HepG2 (cell line): Measurements from ENCODE around the gene OTUD7B. TPM values are rescaled to one million over a fixed set of nuclear protein-coding genes. Genes with fewer than 3 reads are reported as not detected.

Source experiments
- ATAC-seq: fragments of 200-7000 bp; cut with Tn5 transposase; 3 replicates; pipeline ENCODE4 v1.9.1; 2020; ENCODE audit warnings: mild to moderate bottlenecking, moderate library complexity
- BruUV-seq: library from RNA; stranded (reverse); fragments of 400-500 nt; replicated peaks from 2 replicates; lab custom pipeline; 2021; lab: Mats Ljungman, UMichigan
- CTCF ChIA-PET: fragments of 300-600 bp; formaldehyde crosslinking; extraction: SDS; loops from one replicate; lab custom pipeline; 2021; ENCODE audit warnings: low total read pairs, inconsistent platforms, low intra/inter-chr PET ratio; lab: Yijun Ruan, JAX
- POLR2A ChIA-PET: fragments of 350-600 bp; sonication (Branson Sonifier 250); formaldehyde crosslinking; loops from one replicate; lab custom pipeline; 2020; ENCODE audit warnings: antibody characterized with exemption, inconsistent platforms; lab: Yijun Ruan, JAX
- DNase-seq: peaks from one replicate; pipeline ENCODE4 v3.0.0-alpha.2; 2015; ENCODE audit warnings: low spot score
- FAIRE-seq: peaks from 3 replicates; lab custom pipeline; 2011; peaks lifted over from hg19 to GRCh38; lab: Jason Lieb, UNC
- H2AFZ ChIP-seq: one replicate; pipeline ENCODE4 v1.6.1; 2011; ENCODE audit warnings: low read length, inconsistent platforms
- H3K27ac ChIP-seq: fragments of 300-600 bp; 3 replicates; pipeline ENCODE4 v1.8.0; 2011; ENCODE audit warnings: mixed run types, mild to moderate bottlenecking, mixed read lengths, low read length, inconsistent platforms; ENCODE audit not compliant: insufficient read depth; ENCODE audit errors: extremely low read length
- H3K27me3 ChIP-seq, 2 experiments: fragments of 200-600 bp in 1 of 2; 2 replicates in 1 of 2; 3 replicates in 1 of 2; pipeline versions ENCODE4 v1.6.0 to v1.8.0; 2011; ENCODE audit warnings: low read length in 2 of 2, mild to moderate bottlenecking in 2 of 2, moderate library complexity in 2 of 2, inconsistent platforms in 1 of 2; ENCODE audit not compliant: insufficient read depth in 2 of 2, control insufficient read depth in 1 of 2
- H3K36me3 ChIP-seq, 2 experiments: fragments of 200-600 bp in 1 of 2; replicated peaks in 1 of 2; 2 replicates in 1 of 2; 3 replicates in 1 of 2; pipeline versions ENCODE4 v1.5.1 to v1.8.0; 2011; ENCODE audit warnings: low read length in 2 of 2, inconsistent platforms in 1 of 2; ENCODE audit not compliant: insufficient read depth in 2 of 2, control insufficient read depth in 1 of 2
- H3K4me1 ChIP-seq: 2 replicates; pipeline ENCODE4 v1.5.1; 2012; ENCODE audit warnings: low read length, inconsistent platforms; ENCODE audit not compliant: insufficient read depth
- H3K4me2 ChIP-seq: 2 replicates; pipeline ENCODE4 v1.6.0; 2011; ENCODE audit warnings: low read depth, low read length, inconsistent platforms
- H3K4me3 ChIP-seq, 3 experiments: fragments of 200-600 bp in 1 of 3; sonication (generic), shearing (Covaris generic) in 1 of 3; replicated peaks in 1 of 3; 2 replicates each; pipeline ENCODE4 v1.5.1; 2011 to 2016; ENCODE audit warnings: low read length in 3 of 3, inconsistent platforms in 2 of 3, low read depth in 2 of 3, mild to moderate bottlenecking in 2 of 3, control low read depth in 1 of 3, mixed read lengths in 1 of 3; ENCODE audit not compliant: insufficient read depth in 1 of 3
- H3K79me2 ChIP-seq: one replicate; pipeline ENCODE4 v1.6.1; 2011; ENCODE audit warnings: low read length, inconsistent platforms; ENCODE audit not compliant: insufficient read depth
- H3K9ac ChIP-seq: 2 replicates; pipeline ENCODE4 v1.6.0; 2011; ENCODE audit warnings: mild to moderate bottlenecking, low read depth, low read length, inconsistent platforms; ENCODE audit not compliant: insufficient read depth
- H3K9me3 ChIP-seq: 2 replicates; pipeline ENCODE4 v1.5.1; 2012; ENCODE audit warnings: mild to moderate bottlenecking, low read length
- H4K20me1 ChIP-seq: 2 replicates; pipeline ENCODE4 v1.6.0; 2011; ENCODE audit warnings: inconsistent platforms, mild to moderate bottlenecking, low read length, moderate library complexity; ENCODE audit not compliant: insufficient read depth
- ARNTL ChIP-seq: sonication (generic); formaldehyde crosslinking; IDR thresholded peaks from 2 replicates; pipeline ENCODE4 v1.4.0; 2020; ENCODE audit warnings: mild to moderate bottlenecking, missing genetic modification reagents
- EEA1 ChIP-seq: sonication (generic); formaldehyde crosslinking; IDR thresholded peaks from 2 replicates; pipeline ENCODE4 v1.5.1; 2020; ENCODE audit warnings: mild to moderate bottlenecking, missing genetic modification reagents, borderline replicate concordance
- JUNB ChIP-seq: sonication (generic); formaldehyde crosslinking; IDR thresholded peaks from 2 replicates; pipeline ENCODE4 v1.8.0; 2022; ENCODE audit warnings: missing genetic modification reagents, mild to moderate bottlenecking, borderline replicate concordance
- MATR3 ChIP-seq: sonication (generic); formaldehyde crosslinking; IDR thresholded peaks from 2 replicates; pipeline ENCODE4 v1.4.0; 2020; ENCODE audit warnings: missing genetic modification reagents
- NFKBIZ ChIP-seq: IDR thresholded peaks from 2 replicates; pipeline ENCODE4 v1.6.1; 2018; ENCODE audit warnings: missing genetic modification reagents, missing compliant biosample characterization
- PLRG1 ChIP-seq: fragments of 450-650 bp; conservative IDR thresholded peaks from 2 replicates; pipeline ENCODE4 v1.6.1; 2016
- ZNF431 ChIP-seq: sonication (generic); formaldehyde crosslinking; IDR thresholded peaks from 2 replicates; pipeline ENCODE4 v1.9.0; 2022; ENCODE audit warnings: missing genetic modification reagents, low read depth, mild to moderate bottlenecking, borderline replicate concordance
- ZNF496 ChIP-seq: sonication (generic); formaldehyde crosslinking; IDR thresholded peaks from 2 replicates; pipeline ENCODE4 v1.8.1; 2023; ENCODE audit warnings: mild to moderate bottlenecking, moderate library complexity, missing genetic modification reagents; ENCODE audit not compliant: insufficient replicate concordance
- ZNF564 ChIP-seq: sonication (generic); formaldehyde crosslinking; IDR thresholded peaks from 2 replicates; pipeline ENCODE4 v1.8.1; 2023; ENCODE audit warnings: mild to moderate bottlenecking, missing genetic modification reagents
- ZNF670 ChIP-seq: sonication (generic); formaldehyde crosslinking; IDR thresholded peaks from 2 replicates; pipeline ENCODE4 v1.8.0; 2022; ENCODE audit warnings: mild to moderate bottlenecking, missing genetic modification reagents, borderline replicate concordance
- WGBS: methylation state at CpG from one replicate; pipeline ENCODE4 v1.1.6; 2017; ENCODE audit warnings: low lambda C conversion rate; 5-methylcytosine and 5-hydroxymethylcytosine counted together
- in situ Hi-C: cut with HindIII; loops from 2 replicates; pipeline ENCODE4 v1.10.0; 2017; ENCODE audit warnings: low pct_unique_long_range_greater_than_20kb; ENCODE audit not compliant: extremely low pct_ligation_motif_present
- intact Hi-C: fragments of 100-400 bp; cut with micrococcal nuclease; formaldehyde crosslinking; loops from one replicate; pipeline ENCODE4 v1.10.0; 2022; ENCODE audit not compliant: unreplicated experiment
- polyA plus RNA-seq, 8 experiments: library from polyadenylated mRNA; depleted of rRNA in 3 of 8; stranded (reverse) in 7 of 8; unstranded in 1 of 8; fragments of >200 nt; fragmentation: Illumina TruSeq in 4 of 8; extraction: Trizol in 4 of 8; gene quantifications; 2 replicates each; pipeline versions ENCODE4 v1.2.1 to v1.2.3, GENCODE V29; 2011 to 2016; ENCODE audit warnings: low read depth in 4 of 8, missing spikeins in 1 of 8, mixed read lengths in 1 of 8; ENCODE audit not compliant: insufficient read depth in 1 of 8
- total RNA-seq, 5 experiments: library from RNA; depleted of rRNA; stranded (reverse); fragments of >200 nt; fragmentation: Illumina TruSeq; extraction: Trizol; gene quantifications; 2 replicates each; pipeline ENCODE4 v1.2.3, GENCODE V29; 2016; ENCODE audit warnings: low read depth in 1 of 5
- TF ChIP-seq, protein P1 (sequence below): sonication (generic); formaldehyde crosslinking; IDR thresholded peaks from 2 replicates; pipeline ENCODE4 v1.4.0; 2020; ENCODE audit warnings: mild to moderate bottlenecking, low read depth, missing genetic modification reagents
- TF ChIP-seq, protein P2 (sequence below): sonication (generic); formaldehyde crosslinking; IDR thresholded peaks from 2 replicates; pipeline ENCODE4 v1.5.0; 2020; ENCODE audit warnings: missing genetic modification reagents

The OTUD7B gene
- total and polyA plus RNA-seq, 2 of the 13 experiments (the other 11 are each of a cell fraction or from before 2014, with no cell fraction given): 5.1 to 11.2 TPM

DNA sequence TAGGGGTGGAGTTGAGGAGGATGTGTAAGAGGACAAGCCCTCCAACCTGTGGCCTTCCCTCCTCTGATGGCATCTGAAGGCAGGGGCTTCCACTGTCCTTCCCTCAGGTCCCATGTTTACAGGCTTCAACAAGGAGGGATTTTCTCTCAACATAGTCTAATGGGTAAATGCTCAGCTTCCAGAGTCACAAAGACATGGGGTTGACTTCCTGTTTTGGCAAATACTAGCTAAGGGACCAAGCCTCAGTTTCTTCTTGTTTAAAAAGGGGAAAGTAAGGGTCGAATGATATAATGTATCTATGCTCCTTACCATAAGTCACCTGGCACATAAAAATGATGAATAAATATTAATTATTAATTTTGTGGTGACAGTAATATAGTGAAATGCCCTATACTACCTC is 96.0 kb downstream of the OTUD7B start:
- FAIRE-seq: no peak

DNA sequence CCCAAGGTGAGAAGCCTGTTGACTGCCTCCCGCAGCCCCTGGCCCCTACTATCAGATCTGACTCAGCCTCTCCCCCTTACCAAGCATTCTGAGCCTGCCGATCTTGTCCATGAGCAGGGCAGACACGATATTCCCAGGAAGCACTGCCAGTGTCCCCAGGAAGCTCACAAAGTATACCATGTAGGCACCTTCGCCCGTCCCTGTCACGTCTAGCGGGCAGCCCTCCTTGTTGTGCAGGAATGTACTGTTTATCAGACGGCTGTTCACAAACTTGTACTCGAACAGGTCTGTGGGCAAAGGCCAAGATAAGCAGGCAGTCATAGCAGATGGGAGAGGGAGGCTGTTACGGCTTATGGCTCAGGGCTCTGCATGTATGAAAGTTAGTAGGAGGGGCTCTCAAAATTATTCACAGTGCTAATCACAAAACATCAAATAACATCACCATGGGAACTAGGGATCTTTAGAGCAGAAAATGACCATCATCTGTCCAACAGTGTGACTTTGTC is 103.9 kb downstream of the OTUD7B start:
- ATAC-seq (peak; percentile 42), DNase-seq (no peak), FAIRE-seq (no peak)
- H3K9ac ChIP-seq: no peak overlapping the region
- no peak overlapping the region for H2AFZ ChIP-seq
- H3K4me3 ChIP-seq: no peak overlapping the region
- WGBS: 52% methylated on average over 10 of the region's 10 CpGs
- H3K27ac ChIP-seq: no peak overlapping the region
- CTCF ChIA-PET: no interaction called here
- no peaks in the 10 kb centered on the region for H4K20me1 ChIP-seq
- H3K9me3 ChIP-seq: no peaks in the 10 kb centered on the region
- H3K4me1 ChIP-seq: 0 out of 2 replicates have a peak, but pooled peaks cover 5% of the 10 kb centered on the region
- POLR2A ChIA-PET: interaction anchor here (1.1 kb wide), 1 partner anchor 20 kb away, joined by 3 read pairs; a partner anchor contains a TSS
- TF ChIP-seq ARNTL (no peak), ZNF670 (no peak), NFKBIZ (CRISPR knock-in tag) (no peak), MATR3 (CRISPR knock-in tag) (no peak), ZNF564 (CRISPR knock-in tag) (no peak), ZNF496 (CRISPR knock-in tag) (no peak), ZNF431 (CRISPR knock-in tag) (no peak), EEA1 (CRISPR knock-in tag) (no peak), PLRG1 (no peak), JUNB (no peak)
- TF ChIP-seq, protein P1, sequence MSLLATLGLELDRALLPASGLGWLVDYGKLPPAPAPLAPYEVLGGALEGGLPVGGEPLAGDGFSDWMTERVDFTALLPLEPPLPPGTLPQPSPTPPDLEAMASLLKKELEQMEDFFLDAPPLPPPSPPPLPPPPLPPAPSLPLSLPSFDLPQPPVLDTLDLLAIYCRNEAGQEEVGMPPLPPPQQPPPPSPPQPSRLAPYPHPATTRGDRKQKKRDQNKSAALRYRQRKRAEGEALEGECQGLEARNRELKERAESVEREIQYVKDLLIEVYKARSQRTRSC (CRISPR knock-in tag): no peak
- BruUV-seq: no TSS peak
- H3K4me2 ChIP-seq: no peak overlapping the region
- no peaks in the 10 kb centered on the region for H3K36me3 ChIP-seq
- no peaks in the 10 kb centered on the region for H3K27me3 ChIP-seq
- H3K79me2 ChIP-seq: no peaks in the 10 kb centered on the region
- in situ Hi-C loops (no loop called here), intact Hi-C loops (no loop called here)

More for the DNA sequence above, 96.0 kb downstream of the OTUD7B start:
- Histone ChIP-seq H3K27ac (no peak overlapping the region), H3K36me3 (no peaks in the 10 kb centered on the region), H3K9me3 (no peaks in the 10 kb centered on the region), H3K9ac (no peak overlapping the region), H2AFZ (no peak overlapping the region), H3K4me3 (no peak overlapping the region), H3K4me2 (no peak overlapping the region), H4K20me1 (no peaks in the 10 kb centered on the region), H3K4me1 (peaks cover 28% of the 10 kb centered on the region), H3K27me3 (0 out of 5 replicates have a peak, but pooled peaks cover 0 to 3% of the 10 kb centered on the region in 2 experiments), H3K79me2 (no peaks in the 10 kb centered on the region)
- ATAC-seq (no peak), DNase-seq (no peak)
- intact Hi-C loops (no loop called here), in situ Hi-C loops (no loop called here)
- TF ChIP-seq, protein P2, sequence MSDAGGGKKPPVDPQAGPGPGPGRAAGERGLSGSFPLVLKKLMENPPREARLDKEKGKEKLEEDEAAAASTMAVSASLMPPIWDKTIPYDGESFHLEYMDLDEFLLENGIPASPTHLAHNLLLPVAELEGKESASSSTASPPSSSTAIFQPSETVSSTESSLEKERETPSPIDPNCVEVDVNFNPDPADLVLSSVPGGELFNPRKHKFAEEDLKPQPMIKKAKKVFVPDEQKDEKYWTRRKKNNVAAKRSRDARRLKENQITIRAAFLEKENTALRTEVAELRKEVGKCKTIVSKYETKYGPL: no peak
- 60% methylated on average over 1 of the region's 1 CpG for WGBS
- ChIA-PET CTCF (no interaction called here), POLR2A (no interaction called here)
- BruUV-seq: no TSS peak
